K562 (cell line): ENCODE results near the gene CHD1L. TPM values are rescaled to one million over a fixed set of nuclear protein-coding genes. Genes with fewer than 3 reads are reported as not detected.

Source experiments
- ATAC-seq: fragments of 200-7000 bp; cut with Tn5 transposase; 3 replicates; pipeline ENCODE4 v1.9.1; 2020; ENCODE audit warnings: moderate library complexity
- BruUV-seq: library from RNA; stranded (reverse); fragments of 400-500 nt; replicated peaks from 2 replicates; lab custom pipeline; 2021; lab: Mats Ljungman, UMichigan
- CTCF ChIA-PET: fragments of 300-600 bp; formaldehyde crosslinking; extraction: SDS; loops from one replicate; lab custom pipeline; 2021; ENCODE audit warnings: low intra/inter-chr PET ratio; lab: Yijun Ruan, JAX
- POLR2A ChIA-PET: fragments of 300-600, 350-650 bp; sonication (Branson Sonifier 250); formaldehyde crosslinking; extraction: SDS; loops from one replicate; lab custom pipeline; 2021; ENCODE audit warnings: antibody characterized with exemption, inconsistent platforms; lab: Yijun Ruan, JAX
- DNase-seq, 4 experiments: peaks; one replicate each; pipeline versions ENCODE4 v3.0.0 to v3.0.0-alpha.2; 2011 to 2018; ENCODE audit warnings: low spot score in 3 of 4, mixed read lengths in 3 of 4; ENCODE audit errors: extremely low read depth in 1 of 4
- FAIRE-seq: peaks from 2 replicates; lab custom pipeline; 2011; peaks lifted over from hg19 to GRCh38; lab: Jason Lieb, UNC
- H2AFZ ChIP-seq: 2 replicates; pipeline ENCODE4 v1.6.0; 2011; ENCODE audit warnings: low read depth, low read length, control low read depth, inconsistent platforms
- H3K27ac ChIP-seq: fragments of 200-600 bp; 3 replicates; pipeline ENCODE4 v1.8.0; 2011; ENCODE audit warnings: low read depth, mild to moderate bottlenecking, control low read depth, inconsistent platforms, low read length, moderate library complexity, mixed read lengths; ENCODE audit errors: extremely low read depth
- H3K27me3 ChIP-seq, 2 experiments: fragments of 300-600 bp in 1 of 2; 2 replicates in 1 of 2; 3 replicates in 1 of 2; pipeline versions ENCODE4 v1.6.0 to v1.8.0; 2011; ENCODE audit warnings: inconsistent platforms in 2 of 2, low read length in 2 of 2, mild to moderate bottlenecking in 1 of 2, mixed read lengths in 1 of 2, moderate library complexity in 1 of 2; ENCODE audit not compliant: control insufficient read depth in 2 of 2, insufficient read depth in 2 of 2
- H3K36me3 ChIP-seq: fragments of 300-600 bp; 3 replicates; pipeline ENCODE4 v1.8.0; 2011; ENCODE audit warnings: mild to moderate bottlenecking, low read length, inconsistent platforms; ENCODE audit not compliant: control insufficient read depth, insufficient read depth
- H3K4me1 ChIP-seq, 2 experiments: fragments of 200-600 bp in 1 of 2; replicated peaks in 1 of 2; 2 replicates in 1 of 2; 3 replicates in 1 of 2; pipeline versions ENCODE4 v1.5.1 to v1.8.0; 2011; ENCODE audit warnings: inconsistent platforms in 2 of 2, low read length in 2 of 2, mild to moderate bottlenecking in 1 of 2, mixed read lengths in 1 of 2, moderate library complexity in 1 of 2; ENCODE audit not compliant: control insufficient read depth in 2 of 2, insufficient read depth in 2 of 2
- H3K4me2 ChIP-seq: 2 replicates; pipeline ENCODE4 v1.6.1; 2011; ENCODE audit warnings: low read length, control low read depth, inconsistent platforms, mixed read lengths; ENCODE audit not compliant: insufficient read depth
- H3K4me3 ChIP-seq: fragments of 200-600 bp; sonication (generic), shearing (Covaris generic); 2 replicates; pipeline ENCODE4 v1.5.1; 2016; ENCODE audit warnings: control low read depth, inconsistent platforms
- H3K79me2 ChIP-seq: fragments of 200-600 bp; 3 replicates; pipeline ENCODE4 v1.8.0; 2011; ENCODE audit warnings: low read length, inconsistent platforms; ENCODE audit not compliant: control insufficient read depth, insufficient read depth
- H3K9ac ChIP-seq, 2 experiments: 2 replicates each; pipeline versions ENCODE4 v1.6.0 to v1.6.1; 2011; ENCODE audit warnings: low read depth in 2 of 2, low read length in 2 of 2, control low read depth in 1 of 2, inconsistent platforms in 1 of 2, mild to moderate bottlenecking in 1 of 2, mixed read lengths in 1 of 2; ENCODE audit not compliant: insufficient read depth in 1 of 2
- H3K9me1 ChIP-seq: one replicate; pipeline ENCODE4 v1.6.0; 2011; ENCODE audit warnings: inconsistent platforms, mild to moderate bottlenecking, low read length, moderate library complexity; ENCODE audit not compliant: control insufficient read depth, insufficient read depth
- H3K9me3 ChIP-seq: replicated peaks from 2 replicates; pipeline ENCODE4 v1.5.1; 2011; ENCODE audit warnings: low read depth, low read length, inconsistent platforms; ENCODE audit not compliant: control insufficient read depth, insufficient read depth
- H4K20me1 ChIP-seq: replicated peaks from 2 replicates; pipeline ENCODE4 v1.6.1; 2011; ENCODE audit warnings: low read length, inconsistent platforms, mixed read lengths; ENCODE audit not compliant: control insufficient read depth, insufficient read depth
- HMG20A ChIP-seq: fragments of 450-650 bp; formaldehyde crosslinking; conservative IDR thresholded peaks from 2 replicates; pipeline ENCODE4 v1.4.0; 2020; ENCODE audit warnings: mild to moderate bottlenecking, mixed read lengths
- LCOR ChIP-seq: sonication (generic); formaldehyde crosslinking; IDR thresholded peaks from 2 replicates; pipeline ENCODE4 v1.8.0; 2022; ENCODE audit warnings: mild to moderate bottlenecking, missing genetic modification reagents
- MAZ ChIP-seq, 2 experiments: fragments of 450-650 bp in 1 of 2; sonication (generic) in 1 of 2; formaldehyde crosslinking; IDR thresholded peaks in 1 of 2; conservative IDR thresholded peaks in 1 of 2; 2 replicates each; pipeline versions ENCODE4 v1.4.0 to v1.5.0; 2020; ENCODE audit warnings: mild to moderate bottlenecking in 1 of 2, missing genetic modification reagents in 1 of 2
- NCOA6 ChIP-seq: fragments of 450-650 bp; IDR thresholded peaks from 2 replicates; pipeline ENCODE4 v1.6.1; 2017; ENCODE audit warnings: mild to moderate bottlenecking
- RBM17 ChIP-seq: fragments of 200-400 bp; formaldehyde crosslinking; IDR thresholded peaks from 2 replicates; pipeline ENCODE4 v1.6.1; 2017; ENCODE audit warnings: low read depth, mild to moderate bottlenecking, low read length, borderline replicate concordance
- SAFB ChIP-seq: fragments of 200-400 bp; formaldehyde crosslinking; IDR thresholded peaks from 2 replicates; pipeline ENCODE4 v1.6.1; 2017; ENCODE audit warnings: low read depth, low read length, borderline replicate concordance
- SIN3B ChIP-seq: fragments of 450-650 bp; IDR thresholded peaks from 2 replicates; pipeline ENCODE4 v1.6.1; 2017; ENCODE audit warnings: low read depth, mild to moderate bottlenecking, moderate library complexity
- XRCC4 ChIP-seq: IDR thresholded peaks from one replicate; pipeline ENCODE4 v1.6.1; 2011; ENCODE audit not compliant: insufficient read depth, insufficient read length; ENCODE audit errors: extremely low read depth
- ZBTB40 ChIP-seq, 2 experiments: fragments of 450-650 bp in 1 of 2; sonication (generic) in 1 of 2; formaldehyde crosslinking in 1 of 2; IDR thresholded peaks; 2 replicates each; pipeline versions ENCODE4 v1.7.1 to v1.9.0; 2016 to 2022; ENCODE audit warnings: inconsistent platforms in 1 of 2, mild to moderate bottlenecking in 1 of 2, missing genetic modification reagents in 1 of 2
- ZNF274 ChIP-seq: IDR thresholded peaks from 2 replicates; pipeline ENCODE4 v1.6.1; 2011; ENCODE audit warnings: low read depth, mild to moderate bottlenecking, low read length, moderate library complexity, borderline replicate concordance
- ZNF57 ChIP-seq: fragments of 450-650 bp; formaldehyde crosslinking; IDR thresholded peaks from 2 replicates; pipeline ENCODE4 v1.4.0; 2020; ENCODE audit warnings: mild to moderate bottlenecking, moderate library complexity
- ZSCAN32 ChIP-seq: fragments of 450-650 bp; formaldehyde crosslinking; IDR thresholded peaks from 2 replicates; pipeline ENCODE4 v1.4.0; 2020; ENCODE audit warnings: mild to moderate bottlenecking, moderate library complexity
- WGBS: fragments of 100-300 bp; shearing (Covaris generic); methylation state at CpG from one replicate; pipeline ENCODE4 v1.1.6; 2016; ENCODE audit warnings: low coverage, mixed read lengths; ENCODE audit not compliant: insufficient coverage; ENCODE audit errors: missing lambda C conversion rate; 5-methylcytosine and 5-hydroxymethylcytosine counted together
- in situ Hi-C: fragments of 300-500 bp; cut with MboI; formaldehyde crosslinking; loops from 4 replicates; pipeline ENCODE4 v1.15.0; 2018; ENCODE audit warnings: inconsistent platforms, mixed read lengths
- intact Hi-C: fragments of 100-400 bp; cut with micrococcal nuclease; formaldehyde crosslinking; loops from 2 replicates; pipeline ENCODE4 v1.14.2; 2022
- polyA plus RNA-seq, 8 experiments: library from polyadenylated mRNA; depleted of rRNA in 4 of 8; stranded (reverse) in 5 of 8; unstranded in 3 of 8; fragments of >200 nt; fragmentation: Nextera tagmentation in 2 of 8; fragmentation: Illumina TruSeq in 1 of 8; extraction: Ambion mirVana in 2 of 8; extraction: Trizol in 1 of 8; gene quantifications; 2 replicates each; pipeline versions ENCODE4 v1.2.1 to v1.2.3, GENCODE V29; 2011 to 2014; ENCODE audit warnings: inconsistent platforms in 1 of 8, missing spikeins in 1 of 8
- total RNA-seq, 7 experiments: library from RNA; depleted of rRNA in 6 of 7; stranded (reverse); fragments of >200 nt in 6 of 7; fragmentation: Illumina TruSeq in 2 of 7; extraction: Trizol in 2 of 7; gene quantifications; 2 replicates each; pipeline versions ENCODE4 v1.2.1 to v1.2.3, GENCODE V29; 2011 to 2021; ENCODE audit warnings: low replicate concordance in 1 of 7
- TF ChIP-seq, protein P1 (sequence below), 2 experiments: fragments of 450-650 bp; IDR thresholded peaks; 2 replicates each; pipeline ENCODE4 v1.6.1; 2016

The CHD1L gene
- total and polyA plus RNA-seq, 9 of the 15 experiments (the other 6 are each of a cell fraction or from before 2014, with no cell fraction given), result 25.0 to 93.3 (median 59.1) TPM

DNA sequence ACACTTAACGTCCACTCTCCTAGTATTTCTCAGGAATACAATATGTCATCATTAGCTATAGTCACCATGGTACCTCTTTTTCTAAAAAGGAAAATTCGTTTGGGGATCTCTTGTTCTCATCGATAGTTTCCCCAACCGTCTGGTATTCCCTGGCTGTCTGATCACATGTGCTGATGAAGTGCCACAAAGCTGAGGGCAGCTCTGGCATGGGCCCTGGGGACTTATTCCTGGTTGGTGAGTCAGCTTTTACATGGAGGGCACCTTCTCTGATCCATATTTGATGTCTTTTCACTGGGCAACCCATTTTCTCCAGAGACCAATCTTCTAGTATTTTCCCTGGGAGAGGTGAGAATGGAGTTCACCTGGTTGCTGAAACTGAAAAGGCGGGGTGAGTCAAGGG, 39.5 kb downstream of the CHD1L start:
- Histone ChIP-seq H3K4me3 (no peak overlapping the region), H4K20me1 (no peaks in the 10 kb centered on the region), H3K4me1 (no peaks in the 10 kb centered on the region), H3K9me1 (no peaks in the 10 kb centered on the region), H2AFZ (no peak overlapping the region), H3K4me2 (no peak overlapping the region), H3K27ac (no peak overlapping the region), H3K27me3 (no peaks in the 10 kb centered on the region), H3K9ac (no peak overlapping the region), H3K79me2 (0 out of 3 replicates have a peak, but pooled peaks cover 3% of the 10 kb centered on the region), H3K36me3 (peaks cover 96% of the 10 kb centered on the region), H3K9me3 (no peaks in the 10 kb centered on the region)
- intact Hi-C loops, result no loop called here
- in situ Hi-C loops, result no loop called here
- 85% methylated on average over 5 of the region's 5 CpGs for WGBS
- DNase-seq (no peak), ATAC-seq (no peak), FAIRE-seq (no peak)
- POLR2A ChIA-PET, result interaction anchor here (0.7 kb wide), 1 partner anchor 8 kb away, joined by 3 read pairs; no protein-coding TSS in a partner anchor
- CTCF ChIA-PET, result no interaction called here
- no TSS peak for BruUV-seq
- TF ChIP-seq LCOR (CRISPR knock-in tag) (no peak), ZBTB40 (IDR thresholded peaks at IDR 0.05) (no peak), ZBTB40 (CRISPR knock-in tag; IDR thresholded peaks at IDR 0.05) (no peak), SAFB (no peak), HMG20A (CRISPR knock-in tag) (no peak), MAZ (CRISPR knock-in tag; conservative IDR thresholded peaks at IDR 0.05 in 1 of 2, IDR thresholded peaks at IDR 0.05 in 1 of 2) (no peak), ZNF274 (no peak), SIN3B (no peak), ZNF57 (CRISPR knock-in tag) (no peak), NCOA6 (no peak), ZSCAN32 (no peak), XRCC4 (no peak), RBM17 (no peak)
- TF ChIP-seq, protein P1, sequence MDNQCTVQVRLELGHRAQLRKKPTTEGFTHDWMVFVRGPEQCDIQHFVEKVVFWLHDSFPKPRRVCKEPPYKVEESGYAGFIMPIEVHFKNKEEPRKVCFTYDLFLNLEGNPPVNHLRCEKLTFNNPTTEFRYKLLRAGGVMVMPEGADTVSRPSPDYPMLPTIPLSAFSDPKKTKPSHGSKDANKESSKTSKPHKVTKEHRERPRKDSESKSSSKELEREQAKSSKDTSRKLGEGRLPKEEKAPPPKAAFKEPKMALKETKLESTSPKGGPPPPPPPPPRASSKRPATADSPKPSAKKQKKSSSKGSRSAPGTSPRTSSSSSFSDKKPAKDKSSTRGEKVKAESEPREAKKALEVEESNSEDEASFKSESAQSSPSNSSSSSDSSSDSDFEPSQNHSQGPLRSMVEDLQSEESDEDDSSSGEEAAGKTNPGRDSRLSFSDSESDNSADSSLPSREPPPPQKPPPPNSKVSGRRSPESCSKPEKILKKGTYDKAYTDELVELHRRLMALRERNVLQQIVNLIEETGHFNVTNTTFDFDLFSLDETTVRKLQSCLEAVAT (IDR thresholded peaks at IDR 0.05), result no peak
